HepG2 (cell line): ENCODE results near the gene CFAP73. TPM values are rescaled to one million over a fixed set of nuclear protein-coding genes. Genes with fewer than 3 reads are reported as not detected.

ENCODE experiments used
- ARID3A ChIP-seq: IDR thresholded peaks from 2 replicates; pipeline ENCODE4 v1.6.1; 2012; ENCODE audit warnings: low read depth, low read length, improper control_type of control experiment
- FOSL2 ChIP-seq: sonication (generic); formaldehyde crosslinking; IDR thresholded peaks from 2 replicates; pipeline ENCODE4 v1.4.0; 2020; ENCODE audit warnings: missing genetic modification reagents
- GATAD1 ChIP-seq: IDR thresholded peaks from 2 replicates; pipeline ENCODE4 v1.6.1; 2016; ENCODE audit warnings: missing genetic modification reagents, missing compliant biosample characterization
- KAT7 ChIP-seq: IDR thresholded peaks from 2 replicates; pipeline ENCODE4 v1.6.1; 2018; ENCODE audit warnings: borderline replicate concordance, missing compliant biosample characterization
- MXI1 ChIP-seq: IDR thresholded peaks from 3 replicates; pipeline ENCODE4 v1.6.1; 2012; ENCODE audit warnings: low read depth, low read length, inconsistent platforms, borderline replicate concordance
- XBP1 ChIP-seq: sonication (generic); formaldehyde crosslinking; IDR thresholded peaks from 2 replicates; pipeline ENCODE4 v1.5.0; 2020; ENCODE audit warnings: missing genetic modification reagents
- ZFP91 ChIP-seq: sonication (generic); formaldehyde crosslinking; IDR thresholded peaks from 2 replicates; pipeline ENCODE4 v1.9.0; 2022; ENCODE audit warnings: missing genetic modification reagents, mild to moderate bottlenecking, borderline replicate concordance
- ZNF362 ChIP-seq: sonication (generic); formaldehyde crosslinking; IDR thresholded peaks from 2 replicates; pipeline ENCODE4 v1.4.0; 2020; ENCODE audit warnings: missing genetic modification reagents, mild to moderate bottlenecking, borderline replicate concordance
- ZNF574 ChIP-seq: sonication (generic); formaldehyde crosslinking; IDR thresholded peaks from 2 replicates; pipeline ENCODE4 v1.4.0; 2020; ENCODE audit warnings: missing genetic modification reagents
- ZNF646 ChIP-seq: sonication (generic); formaldehyde crosslinking; IDR thresholded peaks from 2 replicates; pipeline ENCODE4 v1.9.0; 2021; ENCODE audit warnings: mild to moderate bottlenecking, missing genetic modification reagents
- polyA plus RNA-seq, 8 experiments: library from polyadenylated mRNA; depleted of rRNA in 3 of 8; stranded (reverse) in 7 of 8; unstranded in 1 of 8; fragments of >200 nt; fragmentation: Illumina TruSeq in 4 of 8; extraction: Trizol in 4 of 8; gene quantifications; 2 replicates each; pipeline versions ENCODE4 v1.2.1 to v1.2.3, GENCODE V29; 2011 to 2016; ENCODE audit warnings: low read depth in 4 of 8, missing spikeins in 1 of 8, mixed read lengths in 1 of 8; ENCODE audit not compliant: insufficient read depth in 1 of 8
- total RNA-seq, 5 experiments: library from RNA; depleted of rRNA; stranded (reverse); fragments of >200 nt; fragmentation: Illumina TruSeq; extraction: Trizol; gene quantifications; 2 replicates each; pipeline ENCODE4 v1.2.3, GENCODE V29; 2016; ENCODE audit warnings: low read depth in 1 of 5

The CFAP73 gene
- total and polyA plus RNA-seq, 2 of the 13 experiments (the other 11 are each of a cell fraction or from before 2014, with no cell fraction given), result not detected

- no peak for TF ChIP-seq KAT7
- TF ChIP-seq GATAD1 (CRISPR knock-in tag), result 0 out of 2 replicates have a peak, but pooled peaks have one; percentile 33
- 0 out of 2 replicates have a peak, but pooled peaks have one; percentile 34 for TF ChIP-seq ARID3A
- TF ChIP-seq ZNF574 (CRISPR knock-in tag), result peak; percentile 95
- 0 out of 2 replicates have a peak, but pooled peaks have one; percentile 22 for TF ChIP-seq ZFP91 (CRISPR knock-in tag)
- TF ChIP-seq XBP1, result no peak
- TF ChIP-seq MXI1, result no peak
- TF ChIP-seq ZNF646 (CRISPR knock-in tag), result no peak
- peak; percentile 94; the same call in 1 of the 2 replicates for TF ChIP-seq ZNF362 (CRISPR knock-in tag)
- 0 out of 2 replicates have a peak, but pooled peaks have one; percentile 24 for TF ChIP-seq FOSL2
Measured at GRCh38 chr12:113196990-113197389, 47.5 kb downstream of the CFAP73 start (continued).
